ENCODE measurements around the gene UBE2I.

The UBE2I gene

GRCh38 chr16:1300664-1301476 is 8.6 kb upstream of the UBE2I start:
- Histone ChIP-seq H3K4me3 (ENCODE audit: low read length, poor library complexity, severe bottlenecking) (peak overlapping the region; percentile 17), H3K9ac (ENCODE audit: low read depth, low read length, poor library complexity, severe bottlenecking) (no peak overlapping the region), H3K4me2 (ENCODE audit: low read depth, low read length, poor library complexity, severe bottlenecking) (peak overlapping the region; percentile 34)

GRCh38 chr16:1301562-1301961 is 7.9 kb upstream of the UBE2I start:
- no peaks in the 10 kb centered on the region for H3K9me2 ChIP-seq (replicated peaks; ENCODE audit: low read depth, low read length)
- no peak overlapping the region for H2AFZ ChIP-seq (ENCODE audit: low read length)
- H3K27me3 ChIP-seq (ENCODE audit: insufficient read depth, low read length, poor library complexity, severe bottlenecking): no peaks in the 10 kb centered on the region
- H3K4me1 ChIP-seq (ENCODE audit: insufficient read depth, low read length, poor library complexity, severe bottlenecking): peaks cover 7% of the 10 kb centered on the region
- no peak overlapping the region for H3K9ac ChIP-seq (ENCODE audit: low read depth, low read length, poor library complexity, severe bottlenecking)
- H3K9me3 ChIP-seq (ENCODE audit: insufficient read depth, low read depth, low read length): no peaks in the 10 kb centered on the region
- no peak overlapping the region for H3K4me3 ChIP-seq (ENCODE audit: low read length, poor library complexity, severe bottlenecking)
- no peak overlapping the region for H3K4me2 ChIP-seq (ENCODE audit: low read depth, low read length, poor library complexity, severe bottlenecking)
- no peaks in the 10 kb centered on the region for H3F3A ChIP-seq (ENCODE audit: low read depth)
- H3K36me3 ChIP-seq (ENCODE audit: insufficient read depth, low read length): no peaks in the 10 kb centered on the region
- H3K79me2 ChIP-seq (ENCODE audit: insufficient read depth, low read length): no peaks in the 10 kb centered on the region
- H4K20me1 ChIP-seq (ENCODE audit: insufficient read depth, low read length, poor library complexity, severe bottlenecking): no peaks in the 10 kb centered on the region
- TF ChIP-seq CTCF (conservative IDR thresholded peaks at IDR 0.05; ENCODE audit: low read length): no peak
- TF ChIP-seq EZH2phosphoT487 (IDR thresholded peaks at IDR 0.05; ENCODE audit: borderline replicate concordance): no peak

More at GRCh38 chr16:1300664-1301476, 8.6 kb upstream of the UBE2I start:
- no peaks in the 10 kb centered on the region for H3K79me2 ChIP-seq (ENCODE audit: insufficient read depth, low read length)
- H3K4me1 ChIP-seq (ENCODE audit: insufficient read depth, low read length, poor library complexity, severe bottlenecking): peaks cover 7% of the 10 kb centered on the region
- H3K9me2 ChIP-seq (replicated peaks; ENCODE audit: low read depth, low read length): no peaks in the 10 kb centered on the region
- no peaks in the 10 kb centered on the region for H3F3A ChIP-seq (ENCODE audit: low read depth)
- no peaks in the 10 kb centered on the region for H3K27me3 ChIP-seq (ENCODE audit: insufficient read depth, low read length, poor library complexity, severe bottlenecking)
- H2AFZ ChIP-seq (ENCODE audit: low read length): peak overlapping the region; percentile 70; the same call in 1 of the 2 replicates
- H4K20me1 ChIP-seq (ENCODE audit: insufficient read depth, low read length, poor library complexity, severe bottlenecking): no peaks in the 10 kb centered on the region
- no peaks in the 10 kb centered on the region for H3K9me3 ChIP-seq (ENCODE audit: insufficient read depth, low read depth, low read length)
- TF ChIP-seq CTCF (conservative IDR thresholded peaks at IDR 0.05; ENCODE audit: low read length): peak; percentile 53
- no peak for TF ChIP-seq EZH2phosphoT487 (IDR thresholded peaks at IDR 0.05; ENCODE audit: borderline replicate concordance)
- H3K36me3 ChIP-seq (ENCODE audit: insufficient read depth, low read length): no peaks in the 10 kb centered on the region

- Histone ChIP-seq H3K27me3 (ENCODE audit: insufficient read depth, low read length, poor library complexity, severe bottlenecking) (no peaks in the 10 kb centered on the region), H3K79me2 (ENCODE audit: insufficient read depth, low read length) (peaks cover 10% of the 10 kb centered on the region), H3K36me3 (ENCODE audit: insufficient read depth, low read length) (no peaks in the 10 kb centered on the region), H4K20me1 (ENCODE audit: insufficient read depth, low read length, poor library complexity, severe bottlenecking) (peaks cover 9% of the 10 kb centered on the region), H3F3A (ENCODE audit: low read depth) (no peaks in the 10 kb centered on the region), H3K4me1 (ENCODE audit: insufficient read depth, low read length, poor library complexity, severe bottlenecking) (no peaks in the 10 kb centered on the region), H3K9me2 (replicated peaks; ENCODE audit: low read depth, low read length) (no peaks in the 10 kb centered on the region), H2AFZ (ENCODE audit: low read length) (no peak overlapping the region), H3K9me3 (ENCODE audit: insufficient read depth, low read depth, low read length) (no peaks in the 10 kb centered on the region), H3K4me2 (ENCODE audit: low read depth, low read length, poor library complexity, severe bottlenecking) (no peak overlapping the region), H3K9ac (ENCODE audit: low read depth, low read length, poor library complexity, severe bottlenecking) (no peak overlapping the region), H3K4me3 (ENCODE audit: low read length, poor library complexity, severe bottlenecking) (no peak overlapping the region)
- TF ChIP-seq CTCF (conservative IDR thresholded peaks at IDR 0.05; ENCODE audit: low read length) (no peak), EZH2phosphoT487 (IDR thresholded peaks at IDR 0.05; ENCODE audit: borderline replicate concordance) (no peak)
Observed at GRCh38 chr16:1305823-1306222, 3.6 kb upstream of the UBE2I start.
